GM21381 (cell line): Measurements from ENCODE around the gene SYN1.

Experiments
- ATAC-seq: cut with Tn5 transposase; IDR thresholded peaks from one replicate; pipeline ENCODE4 v1.9.1; 2021; ENCODE audit warnings: mild to moderate bottlenecking, moderate library complexity; ENCODE audit not compliant: unreplicated experiment

Gene SYN1

DNA sequence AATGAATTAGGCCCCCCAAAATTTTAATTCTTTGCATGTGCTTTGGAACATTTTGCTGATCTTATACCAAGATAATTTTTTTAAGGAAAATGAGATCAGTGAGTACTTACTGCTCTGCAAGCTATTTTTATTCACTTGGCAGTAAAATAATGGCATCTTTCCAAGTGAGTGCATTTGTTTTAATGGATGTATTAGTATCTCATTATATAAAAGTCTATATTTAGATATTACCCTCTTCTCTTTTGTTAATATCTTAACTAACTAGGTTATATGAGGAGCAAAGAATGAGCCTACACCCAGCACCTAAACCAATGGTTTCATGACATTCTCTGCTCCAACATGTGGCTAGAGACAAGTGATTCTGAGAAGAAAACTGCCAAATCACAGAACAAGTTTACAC is 79.8 kb downstream of the SYN1 start:
- ATAC-seq: no peak

GRCh38 chrX:47530049-47530448 is 89.6 kb downstream of the SYN1 start:
- no peak for ATAC-seq

GRCh38 chrX:47529548-47529947 is 90.1 kb downstream of the SYN1 start:
- ATAC-seq: no peak

- no peak for ATAC-seq
These were observed 95.9 kb downstream of the SYN1 start for GRCh38 chrX:47523713-47524166.

DNA sequence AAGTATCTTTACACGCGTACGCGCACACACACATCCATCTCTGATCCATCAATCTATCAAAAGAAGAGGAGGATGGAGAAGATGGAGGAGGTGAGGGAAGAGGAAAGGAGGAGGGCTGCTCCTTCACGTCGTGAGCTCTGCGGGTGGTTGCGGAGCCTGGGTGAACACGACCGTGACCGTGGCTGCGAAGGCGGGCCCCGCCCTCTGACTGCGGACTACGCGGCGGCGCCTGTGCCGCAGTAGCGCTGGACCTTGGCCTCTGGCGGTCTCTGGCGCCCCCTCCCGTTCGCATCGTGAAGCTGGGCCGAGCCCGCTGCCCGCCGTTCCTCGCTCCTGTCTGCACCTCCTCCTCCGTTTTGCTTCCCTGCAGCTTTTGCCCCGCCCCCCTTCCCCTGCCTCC is 96.4 kb downstream of the SYN1 start:
- ATAC-seq: peak; percentile 88
